Bronchial epithelial cell (primary cell): ENCODE data around the gene TAT. TPM values are rescaled to one million over a fixed set of nuclear protein-coding genes. Genes with fewer than 3 reads are reported as not detected.
"Not testable (repeated sequence)": the region's sequence is repeated elsewhere in the genome, so short reads cannot be mapped to it uniquely, and the experiment has no call there.

Experiments
- DNase-seq: peaks from one replicate; pipeline ENCODE4 v3.0.0-alpha.2; 2010; ENCODE audit warnings: low read depth
- FAIRE-seq: peaks from 2 replicates; lab custom pipeline; 2011; peaks lifted over from hg19 to GRCh38; lab: Jason Lieb, UNC
- H3K27me3 ChIP-seq: 2 replicates; pipeline ENCODE4 v1.5.1; 2011; ENCODE audit warnings: low read length; ENCODE audit not compliant: control insufficient read depth, insufficient read depth
- H3K36me3 ChIP-seq: 2 replicates; pipeline ENCODE4 v1.5.1; 2011; ENCODE audit warnings: low read length; ENCODE audit not compliant: control insufficient read depth, insufficient read depth
- H3K4me3 ChIP-seq: 2 replicates; pipeline ENCODE4 v1.5.1; 2011; ENCODE audit warnings: mild to moderate bottlenecking, low read depth, low read length, control low read depth
- CTCF ChIP-seq: IDR thresholded peaks from 2 replicates; pipeline ENCODE4 v1.5.1; 2011; ENCODE audit warnings: mild to moderate bottlenecking, moderate library complexity, low read length, control low read depth, inconsistent platforms; ENCODE audit not compliant: insufficient read depth, severe bottlenecking
- total RNA-seq: library from RNA; depleted of rRNA; stranded (reverse); fragments of >200 nt; gene quantifications from 2 replicates; pipeline ENCODE4 v1.2.1, GENCODE V29; 2014

Gene TAT
- total RNA-seq, 1 donor from 2014 or later = not detected

- H3K4me3 ChIP-seq = no peak overlapping the region
- no peaks in the 10 kb centered on the region for H3K36me3 ChIP-seq
- DNase-seq (no peak), FAIRE-seq (no peak)
- no peak for TF ChIP-seq CTCF
- H3K27me3 ChIP-seq = no peaks in the 10 kb centered on the region
Observed at GRCh38 chr16:71618429-71618828, 41.5 kb upstream of the TAT start.

- H3K27me3 ChIP-seq, H3K4me3 ChIP-seq, FAIRE-seq, DNase-seq, H3K36me3 ChIP-seq: not testable (repeated sequence)
Observed at GRCh38 chr16:71614956-71615355, 38.1 kb upstream of the TAT start.

- no peak for FAIRE-seq
- peak; percentile 99 for TF ChIP-seq CTCF
Observed at GRCh38 chr16:71610936-71611871, 34.3 kb upstream of the TAT start.

GRCh38 chr16:71610447-71610846 lies 33.6 kb upstream of the TAT start:
- Histone ChIP-seq H3K36me3 (no peaks in the 10 kb centered on the region), H3K4me3 (no peak overlapping the region), H3K27me3 (no peaks in the 10 kb centered on the region)
- FAIRE-seq (no peak), DNase-seq (no peak)
- no peak for TF ChIP-seq CTCF

More at GRCh38 chr16:71610936-71611871, 34.3 kb upstream of the TAT start:
- H3K4me3 ChIP-seq = no peak overlapping the region
- no peaks in the 10 kb centered on the region for H3K36me3 ChIP-seq
- peak; percentile 34 for DNase-seq
- H3K27me3 ChIP-seq = no peaks in the 10 kb centered on the region

GRCh38 chr16:71609066-71609465 lies 32.2 kb upstream of the TAT start:
- TF ChIP-seq CTCF = no peak
- no peaks in the 10 kb centered on the region for H3K27me3 ChIP-seq
- H3K36me3 ChIP-seq = no peaks in the 10 kb centered on the region
- DNase-seq (no peak), FAIRE-seq (no peak)
- no peak overlapping the region for H3K4me3 ChIP-seq

- Histone ChIP-seq H3K36me3 (no peaks in the 10 kb centered on the region), H3K4me3 (no peak overlapping the region), H3K27me3 (no peaks in the 10 kb centered on the region)
- no peak for TF ChIP-seq CTCF
- no peak for FAIRE-seq
- no peak for DNase-seq
Observed at GRCh38 chr16:71600822-71601221, 23.9 kb upstream of the TAT start.

GRCh38 chr16:71598426-71598825 lies 21.5 kb upstream of the TAT start:
- H3K36me3 ChIP-seq, FAIRE-seq, H3K27me3 ChIP-seq, H3K4me3 ChIP-seq, DNase-seq: not testable (repeated sequence)

- not testable (repeated sequence) for H3K36me3 ChIP-seq, DNase-seq, H3K27me3 ChIP-seq, FAIRE-seq, H3K4me3 ChIP-seq
Observed at GRCh38 chr16:71595340-71595826, 18.5 kb upstream of the TAT start.
